ENCODE data around the gene CDHR5. TPM values are rescaled to one million over a fixed set of nuclear protein-coding genes. Genes with fewer than 3 reads are reported as not detected.

CDHR5 gene
- total and polyA plus RNA-seq, 2 of the 4 experiments (the other 2 are of a cell fraction) = not detected

GRCh38 chr11:581752-582151, 43.0 kb downstream of the CDHR5 start:
- Histone ChIP-seq H4K91ac (ENCODE audit: insufficient read depth, low read depth, low read length) (no peak overlapping the region), H2BK20ac (ENCODE audit: low read depth, low read length) (no peak overlapping the region), H2BK120ac (ENCODE audit: low read depth, low read length) (no peak overlapping the region), H2BK15ac (ENCODE audit: low read depth, low read length) (no peak overlapping the region), H3K9ac (ENCODE audit: low read depth, low read length) (no peak overlapping the region), H3K4me2 (ENCODE audit: low read depth, low read length) (no peak overlapping the region), H3K4me1 (ENCODE audit: control insufficient read depth, insufficient read depth, low read length) (peaks cover 12% of the 10 kb centered on the region), H3K18ac (ENCODE audit: low read depth, low read length) (no peak overlapping the region), H3K4ac (ENCODE audit: low read depth, low read length) (no peak overlapping the region), H3K23ac (ENCODE audit: low read depth, low read length) (no peak overlapping the region), H2BK5ac (ENCODE audit: low read depth, low read length, poor library complexity, severe bottlenecking) (no peak overlapping the region), H3K4me3 (ENCODE audit: insufficient read depth, low read depth, low read length) (no peak overlapping the region), H3K56ac (ENCODE audit: extremely low read depth, insufficient read depth, low read length) (no peak overlapping the region), H3K27me3 (ENCODE audit: control insufficient read depth, insufficient read depth, low read length) (no peaks in the 10 kb centered on the region), H3K9me3 (ENCODE audit: control insufficient read depth, insufficient read depth, low read length) (no peaks in the 10 kb centered on the region), H3K9me1 (ENCODE audit: insufficient read depth, low read length) (peaks cover 27% of the 10 kb centered on the region), H2AK5ac (ENCODE audit: low read depth, low read length) (no peak overlapping the region), H2AK9ac (replicated peaks; ENCODE audit: low read depth, low read length, poor library complexity) (no peak overlapping the region), H2AFZ (replicated peaks; ENCODE audit: low read length, poor library complexity) (no peak overlapping the region), H3K79me1 (ENCODE audit: low read depth in 1 of 2, low read length in 2 of 2) (peaks cover 14 to 62% of the 10 kb centered on the region in 2 experiments), H3K14ac (replicated peaks; ENCODE audit: low read depth, low read length) (no peak overlapping the region), H4K8ac (ENCODE audit: low read depth in 2 of 2, low read length in 2 of 2) (no peak overlapping the region), H4K20me1 (ENCODE audit: insufficient read depth, low read length) (peaks cover 83% of the 10 kb centered on the region), H3K36me3 (ENCODE audit: control insufficient read depth, insufficient read depth, low read length) (peaks cover 28% of the 10 kb centered on the region), H3K27ac (ENCODE audit: insufficient read depth, low read length) (no peak overlapping the region), H4K5ac (ENCODE audit: low read depth, low read length) (no peak overlapping the region)
- no TSS peak for BruUV-seq (replicated peaks)
- POLR2A ChIA-PET (ENCODE audit: unreplicated experiment) = no interaction called here
- WGBS, 2 experiments (ENCODE audit: extremely low coverage in 2 of 2, insufficient read length in 1 of 2) = 95% methylated on average over 9 of the region's 17 CpGs; no CpG with 5 or more reads in 1 of the 2 experiments
- TF ChIP-seq CTCF (conservative IDR thresholded peaks at IDR 0.05; ENCODE audit: low read depth, low read length) (no peak), CHD1 (IDR thresholded peaks at IDR 0.05; ENCODE audit: low read depth, low read length) (no peak), CEBPB (IDR thresholded peaks at IDR 0.05; ENCODE audit: low read depth, low read length) (no peak), USF2 (IDR thresholded peaks at IDR 0.05; ENCODE audit: low read depth, low read length) (no peak), POLR2A (IDR thresholded peaks at IDR 0.05; ENCODE audit: low read depth, low read length) (no peak), NFE2L2 (IDR thresholded peaks at IDR 0.05; ENCODE audit: low read depth, low read length) (no peak), MXI1 (IDR thresholded peaks at IDR 0.05; ENCODE audit: borderline replicate concordance, low read depth, low read length) (no peak), RAD21 (IDR thresholded peaks at IDR 0.05; ENCODE audit: low read length) (no peak)
- in situ Hi-C loops (cut with MboI; ENCODE audit: low sequenced_read_pairs) (no loop called here), dilution Hi-C loops (cut with HindIII; ENCODE audit: low sequenced_read_pairs, unreplicated experiment) (no loop called here), intact Hi-C loops (cut with micrococcal nuclease) (no loop called here)
- ATAC-seq (ENCODE audit: low read depth) (no peak), DNase-seq (no peak)
- CTCF ChIA-PET = no interaction called here

All from IMR-90 (cell line).